HG02610 (cell line): ENCODE data around the gene RNASE12.
"Not testable (repeated sequence)": the region's sequence is repeated elsewhere in the genome, so short reads cannot be mapped to it uniquely, and the experiment has no call there.

Source experiments
- ATAC-seq: cut with Tn5 transposase; IDR thresholded peaks from one replicate; pipeline ENCODE4 v1.9.1; 2021; ENCODE audit warnings: mild to moderate bottlenecking, moderate library complexity; ENCODE audit not compliant: unreplicated experiment

RNASE12 gene

DNA sequence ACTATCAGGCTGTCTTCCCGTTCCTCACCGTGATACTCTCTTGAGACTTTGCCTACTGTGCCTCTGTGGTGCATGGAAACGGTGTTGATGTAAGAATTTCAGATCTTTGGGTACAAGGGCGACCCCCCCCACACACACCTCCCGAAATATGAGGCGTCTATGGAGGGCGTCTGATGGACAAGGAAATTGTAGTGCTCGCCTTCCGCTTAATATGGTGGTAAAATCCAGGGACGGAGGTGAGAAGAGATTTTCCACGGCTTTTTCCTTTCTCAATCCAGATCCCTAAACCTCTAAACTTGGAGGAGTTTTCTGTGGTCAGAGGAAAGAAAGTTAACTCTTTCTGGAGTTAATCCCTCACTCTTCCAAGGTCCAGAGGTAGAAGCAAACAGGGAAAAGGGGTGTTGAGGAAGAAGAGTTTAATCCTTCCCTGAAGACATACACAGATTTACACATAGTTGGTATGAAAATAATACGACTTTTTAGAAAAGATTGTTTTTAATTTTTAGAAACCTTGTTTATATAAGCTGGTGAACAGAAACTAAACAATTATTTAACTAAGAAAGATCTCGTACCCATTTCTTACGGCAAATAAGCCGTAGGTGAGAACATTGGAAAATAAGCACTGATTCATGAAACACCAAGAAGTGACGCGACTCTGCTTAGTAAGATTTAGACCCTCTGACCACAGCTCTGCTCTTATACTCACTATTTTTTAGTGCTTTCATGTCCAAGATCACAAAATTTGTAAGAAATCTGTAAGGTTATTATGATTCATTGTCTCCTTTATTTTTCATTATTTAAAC, 23.1 kb upstream of the RNASE12 start:
- ATAC-seq, result no peak

DNA sequence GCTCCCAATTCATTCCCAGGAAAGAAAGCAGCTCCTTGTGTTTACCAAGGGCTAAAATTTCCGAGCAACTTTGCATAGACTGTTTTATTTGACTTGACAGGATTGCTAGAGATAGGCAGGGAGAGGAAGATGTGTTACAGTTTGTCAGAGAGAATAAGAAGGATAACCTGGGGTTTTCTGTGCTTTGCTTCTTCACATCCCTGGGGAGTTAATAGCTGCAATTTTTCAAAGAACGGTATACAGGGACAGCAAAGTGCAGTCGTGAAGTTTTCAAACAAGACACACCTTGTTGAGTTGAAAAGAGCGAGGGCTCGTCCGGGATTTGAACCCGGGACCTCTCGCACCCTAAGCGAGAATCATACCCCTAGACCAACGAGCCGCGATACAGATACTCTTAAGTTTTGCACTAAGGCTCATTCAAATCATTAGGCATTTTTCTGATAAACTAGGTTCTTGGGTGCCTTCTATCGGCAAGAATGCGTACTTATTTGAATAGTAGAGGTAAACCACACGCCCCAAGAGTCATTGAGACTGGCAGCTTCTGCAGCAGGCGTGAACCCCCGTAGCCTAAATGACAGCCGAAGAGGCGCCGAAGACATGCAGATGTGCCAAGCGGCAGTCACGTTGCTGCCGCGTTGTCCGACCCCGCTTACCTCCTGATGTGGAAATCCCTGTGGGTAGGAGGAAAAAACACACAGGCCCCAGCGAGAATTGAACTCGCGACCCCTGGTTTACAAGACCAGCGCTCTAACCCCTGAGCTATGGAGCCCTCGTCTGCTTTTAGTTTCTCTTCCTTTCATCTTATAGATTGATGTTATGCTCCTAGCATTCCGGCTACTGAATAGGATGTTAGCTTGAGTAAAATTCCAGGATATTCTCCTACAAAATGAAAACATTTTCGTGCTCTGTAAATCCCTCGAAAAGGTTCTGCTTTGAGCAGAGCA, 22.2 kb upstream of the RNASE12 start:
- ATAC-seq, result peak; percentile 79

DNA sequence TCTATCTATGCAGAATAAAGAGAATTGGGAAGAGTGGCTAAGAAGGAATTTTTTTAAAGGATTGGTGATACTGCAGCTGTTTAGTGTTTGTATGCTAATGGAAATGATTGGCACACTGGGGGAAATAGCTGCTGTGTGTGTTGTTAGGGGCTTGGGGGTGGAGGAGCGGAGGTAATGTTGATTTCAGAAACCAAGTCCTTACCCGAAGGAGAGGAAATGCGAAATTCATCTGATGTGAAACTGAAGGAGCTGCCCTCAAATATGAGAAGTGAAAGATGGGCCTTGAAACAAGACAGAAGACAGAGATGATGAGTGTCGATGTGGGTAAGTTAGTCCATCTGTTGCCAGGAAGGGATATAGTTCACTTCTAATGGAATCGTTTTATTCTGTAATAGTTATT, 21.2 kb upstream of the RNASE12 start:
- ATAC-seq, result no peak

DNA sequence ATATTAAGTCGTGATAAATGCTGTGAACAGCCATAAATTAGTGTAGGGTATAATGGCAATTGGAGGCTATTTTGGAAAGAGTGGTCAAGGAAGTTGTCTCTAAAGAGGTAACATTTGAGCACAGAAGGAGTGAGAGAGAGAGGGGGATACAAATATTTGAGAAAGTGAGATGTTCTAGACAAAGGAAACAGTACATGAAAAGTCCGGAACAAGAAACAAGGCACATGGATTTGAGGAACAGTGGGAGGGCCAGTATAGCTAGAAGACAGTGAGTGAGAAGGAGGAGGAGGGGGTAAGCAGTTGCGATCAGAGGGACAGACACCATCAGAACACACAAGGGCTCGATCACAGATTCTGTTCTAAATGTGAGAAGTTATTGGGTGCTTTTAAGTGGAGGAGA, 20.1 kb upstream of the RNASE12 start:
- ATAC-seq, result no peak

DNA sequence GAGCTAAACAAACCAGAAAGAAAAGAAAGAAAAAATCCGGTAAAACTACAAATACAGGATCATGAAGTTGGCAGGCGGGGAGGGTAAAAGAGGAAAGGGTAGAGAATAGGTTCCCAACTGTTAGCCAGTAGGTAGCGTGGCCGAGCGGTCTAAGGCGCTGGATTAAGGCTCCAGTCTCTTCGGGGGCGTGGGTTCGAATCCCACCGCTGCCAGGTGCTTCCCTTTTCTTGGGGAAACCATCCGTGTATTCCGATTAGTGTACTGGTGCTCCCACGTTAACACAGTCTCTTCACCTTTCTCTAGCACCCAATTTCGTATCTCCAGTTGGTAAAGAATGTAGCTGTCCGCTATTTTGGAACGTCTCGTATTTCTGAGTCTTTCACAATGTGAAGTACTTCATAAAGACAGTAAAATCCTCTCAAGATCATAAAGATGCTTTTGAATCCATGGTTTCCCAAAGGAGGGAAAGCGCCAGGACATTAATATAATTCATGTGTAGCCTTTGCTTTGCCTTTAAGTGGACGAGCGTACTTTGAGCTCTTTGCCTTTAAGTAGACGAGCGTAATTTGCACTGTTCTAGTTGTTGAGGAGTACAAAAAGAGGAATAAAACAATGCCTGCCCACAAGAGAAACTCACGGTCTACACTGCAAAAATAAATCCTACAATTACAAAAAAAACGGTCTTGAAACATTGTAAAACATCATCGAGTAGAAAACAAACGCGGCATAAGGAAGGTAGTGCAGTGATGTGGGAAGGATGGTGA, 19.0 kb upstream of the RNASE12 start:
- ATAC-seq, result peak; percentile 21

DNA sequence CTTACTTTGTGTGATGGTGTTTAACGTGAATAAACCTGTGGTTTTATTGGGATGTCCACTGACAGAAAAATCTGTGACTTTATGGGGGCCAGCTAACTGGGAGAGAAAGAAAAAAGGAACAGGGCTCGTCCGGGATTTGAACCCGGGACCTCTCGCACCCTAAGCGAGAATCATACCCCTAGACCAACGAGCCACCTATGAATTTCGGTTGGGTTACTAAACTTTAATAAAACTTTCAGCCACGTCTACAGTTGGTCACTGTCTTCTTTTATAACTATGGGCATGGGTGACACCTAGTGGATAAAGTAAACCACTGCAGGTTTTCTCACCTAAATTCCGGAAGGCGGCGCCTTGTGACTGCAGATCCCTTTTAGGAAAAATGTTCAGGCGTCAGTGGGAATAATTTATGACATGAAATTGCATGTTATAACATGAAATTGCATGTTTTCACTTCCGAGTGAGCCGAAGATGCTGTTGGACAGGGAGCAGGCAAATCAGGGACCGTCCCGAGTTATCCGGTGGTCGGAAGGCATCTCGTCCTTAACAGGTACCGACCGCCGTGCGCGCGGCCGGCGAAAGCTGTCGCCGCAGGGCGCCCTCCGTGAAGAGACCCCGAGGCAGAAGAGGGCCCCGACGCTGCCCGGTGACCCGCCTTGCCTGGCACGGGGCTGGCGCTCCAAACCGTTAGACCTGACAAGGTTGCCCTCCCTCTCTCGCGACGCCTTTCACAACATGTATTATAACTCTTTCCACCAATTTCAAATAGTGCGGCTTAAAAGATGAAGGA, 18.2 kb upstream of the RNASE12 start:
- no peak for ATAC-seq

DNA sequence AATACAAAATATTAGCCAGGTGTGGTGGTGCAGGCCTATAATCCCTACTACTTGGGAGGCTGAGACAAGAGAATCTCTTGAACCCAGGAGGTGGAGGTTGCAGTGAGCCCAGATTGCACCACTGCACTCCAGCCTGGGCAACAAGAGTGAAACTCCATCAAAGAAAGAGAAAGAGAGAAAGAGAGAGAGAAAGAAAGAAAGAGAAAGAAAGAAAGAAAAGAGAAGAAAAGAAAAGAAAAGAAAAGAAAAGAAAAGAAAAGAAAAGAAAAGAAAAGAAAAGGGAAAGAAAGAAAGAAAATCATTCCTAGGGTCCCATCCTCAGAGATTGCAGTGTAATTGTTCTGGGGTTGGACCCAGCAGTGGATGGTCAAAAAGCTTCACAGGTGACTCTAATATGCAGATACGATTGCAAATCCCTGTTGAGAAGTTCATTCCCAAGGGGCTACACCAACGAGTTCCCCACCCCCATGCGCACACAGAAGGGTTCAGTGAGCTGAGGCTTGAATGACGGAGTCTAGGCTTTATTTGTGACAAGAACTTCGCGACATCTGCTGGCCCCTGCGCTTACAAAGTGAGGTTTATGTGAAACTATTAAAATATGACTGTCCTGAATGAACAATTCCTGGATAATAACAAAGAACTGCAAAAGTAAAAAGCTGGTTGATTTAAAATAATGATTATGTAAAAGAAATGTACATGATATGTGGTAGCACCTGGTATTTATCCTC, 17.4 kb upstream of the RNASE12 start:
- ATAC-seq, result no peak

DNA sequence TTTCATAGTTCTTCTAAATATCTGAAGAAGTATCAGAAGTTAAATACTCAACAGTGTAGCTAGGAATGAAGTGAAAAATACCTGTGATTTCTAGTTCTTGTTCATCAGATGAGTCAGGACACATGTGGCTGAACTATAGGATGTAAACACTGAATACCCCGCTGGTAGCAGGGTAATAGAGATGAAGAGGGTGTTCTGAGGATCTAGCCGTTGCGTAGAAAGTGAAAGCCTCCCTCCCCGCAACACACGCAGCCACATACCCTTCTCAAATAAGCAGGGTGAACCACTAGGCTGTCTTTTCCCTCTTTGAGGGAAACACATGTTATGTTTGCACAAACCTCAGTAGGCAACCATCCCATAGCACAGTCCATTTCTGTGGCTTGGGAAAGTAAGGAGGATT, 16.4 kb upstream of the RNASE12 start:
- ATAC-seq, result no peak

DNA sequence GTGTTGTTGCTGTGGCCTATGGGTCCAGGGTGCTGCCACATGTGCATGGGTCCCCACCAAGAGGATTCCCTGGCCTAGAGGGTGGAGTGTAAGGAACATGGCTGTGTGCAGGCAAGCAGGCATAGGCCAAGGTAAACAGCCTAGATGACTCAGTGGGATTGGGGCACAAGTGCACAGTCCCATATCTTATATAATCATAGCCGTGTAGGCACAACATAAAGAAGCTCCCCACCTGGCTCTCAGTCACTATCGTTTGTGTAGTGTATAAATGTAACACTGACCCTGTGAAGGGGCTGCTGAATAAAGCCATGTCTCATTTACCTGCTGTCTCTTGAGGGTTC, 15.7 kb upstream of the RNASE12 start:
- no peak for ATAC-seq

DNA sequence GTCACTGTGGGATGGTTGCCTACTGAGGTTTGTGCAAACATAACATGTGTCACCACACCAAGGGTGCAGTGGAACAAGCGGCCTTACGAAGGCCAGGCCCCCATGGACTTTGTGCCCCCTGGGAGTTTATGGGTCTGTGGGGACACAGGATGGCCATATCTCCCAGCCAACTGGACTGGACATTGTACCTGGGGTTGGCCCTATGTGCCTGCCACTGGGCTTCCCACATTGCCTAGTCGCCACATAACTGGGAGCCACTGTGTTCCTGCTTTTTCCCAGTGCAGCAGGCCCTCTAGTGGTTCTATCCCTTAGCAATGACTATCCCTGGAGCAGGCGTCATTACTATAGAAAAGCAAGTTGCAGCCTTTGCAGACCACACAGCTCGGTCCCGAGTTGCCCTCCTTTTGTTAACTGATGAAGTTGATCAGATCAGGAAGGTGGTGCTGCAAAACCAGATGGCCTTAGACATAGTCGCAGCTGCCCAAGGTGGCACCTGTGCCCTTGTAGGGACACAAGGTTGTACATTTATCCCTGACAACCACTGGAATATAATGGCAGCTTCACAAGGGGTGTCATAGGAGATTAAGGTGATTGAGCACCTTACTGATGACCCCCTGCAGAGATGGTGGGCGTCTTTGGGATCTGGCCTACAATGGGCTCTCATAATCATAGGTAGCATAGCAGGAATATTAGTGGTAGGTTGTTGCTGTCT, 15.2 kb upstream of the RNASE12 start:
- ATAC-seq, result no peak

DNA sequence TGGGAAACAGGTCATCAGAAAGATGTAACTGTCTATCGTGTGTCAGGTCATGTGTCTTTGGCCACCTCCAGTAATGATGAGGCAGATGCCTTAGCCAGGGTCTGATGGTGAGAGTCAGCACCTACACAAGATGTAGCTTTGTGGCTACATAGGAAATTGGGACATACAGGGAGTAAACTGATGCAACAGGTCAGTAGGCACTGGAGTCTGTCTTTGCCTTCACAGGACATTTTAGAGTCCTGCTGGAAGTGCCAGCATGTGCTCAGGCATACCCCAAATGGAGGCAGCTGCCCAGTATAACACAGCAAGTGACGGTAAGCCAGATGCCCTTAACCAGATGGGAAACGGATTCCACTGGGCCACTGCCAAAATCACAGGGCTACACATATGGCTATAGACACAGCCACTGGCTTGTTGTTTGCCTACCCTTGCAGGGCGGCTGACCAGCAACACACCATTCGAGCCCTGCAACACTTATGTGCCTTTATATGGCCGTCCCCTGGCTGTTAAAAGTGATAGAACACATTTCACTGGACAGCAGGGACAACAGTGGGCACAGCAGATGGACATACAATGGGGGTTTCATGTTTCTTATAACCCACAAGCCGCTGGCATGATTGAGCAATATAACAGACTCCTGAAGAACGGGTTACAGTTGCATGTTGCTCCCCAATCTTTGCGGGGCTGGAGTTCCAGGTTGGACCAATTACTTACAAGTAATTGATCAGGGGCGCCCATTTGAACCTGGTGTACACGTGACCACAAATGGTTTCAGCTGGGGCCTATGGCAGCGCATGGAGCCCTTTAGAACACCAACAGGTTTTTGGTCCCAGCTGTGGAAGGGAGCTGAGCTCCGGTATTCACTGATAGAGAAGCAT, 12.9 kb upstream of the RNASE12 start:
- no peak for ATAC-seq

DNA sequence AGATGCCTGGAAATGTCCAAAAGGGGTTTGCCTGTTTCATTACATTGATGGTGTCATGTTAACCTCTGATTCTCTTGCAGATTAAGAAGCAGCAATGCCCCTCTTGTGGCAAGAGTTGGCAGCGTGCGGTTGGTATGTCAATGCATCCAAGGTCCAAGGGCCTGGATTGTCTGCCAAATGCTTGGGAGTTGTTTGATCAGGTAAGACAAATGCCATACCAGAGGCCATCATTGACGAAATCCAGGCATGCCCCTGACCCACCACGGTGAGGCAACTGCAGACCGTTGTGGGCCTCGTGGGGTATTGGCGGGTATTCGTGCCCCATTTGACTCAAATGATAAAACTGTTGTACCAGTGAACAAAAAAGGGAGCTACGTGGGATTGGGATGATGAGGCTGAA, 11.4 kb upstream of the RNASE12 start:
- no peak for ATAC-seq

DNA sequence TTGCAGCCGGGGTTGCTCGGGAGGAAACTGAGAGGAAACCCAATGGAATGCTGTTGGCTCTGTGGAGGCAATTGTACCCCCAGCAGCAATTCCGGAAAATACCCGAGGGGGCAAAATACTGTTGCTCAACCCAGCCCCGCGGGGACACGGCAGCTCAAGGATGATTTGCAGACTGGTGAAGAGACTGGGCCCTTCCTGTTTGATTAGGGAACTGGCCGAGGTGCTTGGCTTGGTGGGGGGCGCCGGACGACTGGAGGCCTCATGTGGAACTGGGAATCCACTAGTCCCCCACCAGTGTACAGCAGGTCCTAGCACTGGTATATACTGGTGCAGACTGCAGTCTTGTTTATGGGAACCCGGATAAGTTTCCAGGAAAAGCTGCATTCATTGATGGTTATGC, 10.3 kb upstream of the RNASE12 start:
- no peak for ATAC-seq

DNA sequence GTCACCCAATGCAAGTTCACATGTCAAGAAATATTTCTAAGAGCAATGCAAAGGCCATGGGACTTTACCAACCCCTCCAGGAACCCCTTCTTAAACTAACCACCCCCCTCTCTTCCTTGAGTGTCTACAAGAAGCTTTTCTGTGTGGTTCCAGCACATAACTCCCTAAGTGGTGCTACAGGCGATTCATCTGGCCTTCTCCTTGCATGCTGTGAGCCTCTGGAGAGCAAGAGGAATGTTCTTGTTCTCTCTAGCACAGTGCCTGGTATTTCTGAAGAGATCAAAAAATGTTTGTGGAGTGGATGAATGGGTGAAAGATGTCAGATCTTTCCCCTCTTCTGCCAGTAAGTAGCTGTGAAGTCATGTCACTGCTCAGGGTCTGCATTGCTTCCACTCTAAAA, 5.9 kb upstream of the RNASE12 start:
- ATAC-seq, result no peak

DNA sequence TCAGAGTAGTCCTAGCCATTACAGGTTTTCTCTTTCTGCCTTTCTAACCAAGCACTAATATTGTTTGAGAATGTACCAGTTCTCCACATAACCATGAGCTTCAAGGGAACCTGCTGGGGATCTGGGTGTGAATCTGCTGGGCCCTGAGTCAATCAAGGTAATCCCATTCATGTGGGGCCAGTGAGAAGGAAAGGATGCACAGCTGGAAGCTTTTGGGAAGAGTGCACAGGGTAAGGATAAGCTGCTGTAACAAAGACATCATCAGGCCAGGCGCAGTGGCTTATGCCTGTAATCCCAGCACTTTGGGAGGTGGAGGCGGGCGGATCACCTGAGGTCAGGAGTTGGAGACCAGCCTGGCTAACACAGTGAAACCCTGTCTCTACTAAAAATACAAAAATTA, 4.5 kb upstream of the RNASE12 start:
- not testable (repeated sequence) for ATAC-seq

DNA sequence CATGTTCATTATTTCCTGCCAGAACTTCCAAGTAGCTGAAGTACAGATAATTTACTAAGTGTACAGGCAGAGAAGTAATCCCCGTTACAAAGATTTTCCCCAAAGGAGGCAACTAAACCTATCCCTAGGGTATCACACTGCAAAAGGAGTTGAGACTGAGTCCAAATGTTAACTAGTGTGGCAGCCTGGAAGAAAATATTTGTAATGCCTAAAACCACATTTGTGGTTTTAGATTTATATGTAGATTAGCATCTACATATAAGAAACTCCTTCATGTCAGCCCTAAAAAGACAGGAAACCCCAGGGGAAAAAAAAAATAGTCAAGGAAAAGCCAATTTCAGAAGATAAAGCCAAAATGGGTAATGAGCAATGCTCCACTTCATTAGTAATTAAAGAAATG, 1.4 kb upstream of the RNASE12 start:
- ATAC-seq, result no peak

DNA sequence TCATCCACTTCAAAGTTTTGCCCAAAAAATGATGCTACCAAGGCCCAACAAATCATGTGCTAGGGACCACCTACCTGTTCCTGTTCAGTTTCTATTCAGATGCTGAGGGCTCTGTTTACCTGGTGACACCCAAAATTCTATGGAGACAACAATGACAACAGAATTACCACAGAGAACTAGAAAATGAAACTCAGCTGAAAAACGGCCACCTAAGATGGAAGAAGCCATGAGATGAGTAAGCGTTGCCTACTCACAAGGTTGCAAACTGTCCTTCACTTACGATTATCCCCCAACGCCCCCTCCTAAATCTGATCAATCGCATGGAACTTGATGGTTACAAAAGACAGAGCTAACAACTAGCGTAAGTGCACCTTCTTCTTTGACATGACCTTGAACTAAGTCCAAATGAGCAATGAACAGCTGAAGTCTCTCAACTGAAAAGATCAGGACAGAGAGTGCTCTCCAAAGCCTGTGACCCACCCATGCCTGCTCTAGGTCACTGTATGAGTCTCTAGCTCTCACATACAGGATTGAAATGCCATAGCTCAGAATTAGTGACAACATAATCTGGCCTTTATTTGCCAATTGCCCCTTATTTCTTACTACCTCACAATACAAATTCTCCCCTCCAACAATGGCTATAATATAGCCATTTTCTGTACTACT, 3.6 kb downstream of the RNASE12 start, which contains the start of gene RNASE11:
TSS of gene RNASE11 (minus strand) at position 513 of the 666 bp plus-strand sequence.
- ATAC-seq, result no peak

DNA sequence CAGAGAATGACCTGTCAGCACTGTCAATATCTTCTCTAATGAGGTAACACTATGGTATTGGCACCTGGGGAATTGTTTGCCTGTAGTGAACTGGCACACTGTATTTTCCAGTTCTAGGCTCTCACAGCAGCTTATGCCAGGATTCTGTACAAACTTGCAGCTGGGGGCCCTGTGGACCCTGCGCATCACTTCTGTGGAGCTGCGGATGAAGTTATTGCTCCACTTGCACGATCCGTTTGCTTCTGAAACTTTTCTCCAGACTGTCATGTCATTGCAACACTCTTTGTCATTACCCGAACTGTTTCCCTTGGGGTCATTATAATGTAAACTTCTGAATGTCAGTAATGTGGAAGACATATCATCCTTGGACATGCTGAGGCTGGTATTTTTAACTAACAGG, 7.3 kb downstream of the RNASE12 start:
- ATAC-seq, result no peak
